Measurements from ENCODE around the gene GPR32.

Gene GPR32

GRCh38 chr19:50785329-50785728 is 15.1 kb downstream of the GPR32 start:
- no peak for DNase-seq
- Histone ChIP-seq H3K23ac (ENCODE audit: low read length) (no peak overlapping the region), H4K12ac (ENCODE audit: low read depth, low read length) (no peak overlapping the region), H2BK12ac (ENCODE audit: low read length) (no peak overlapping the region), H3K14ac (ENCODE audit: low read length) (no peak overlapping the region), H3K4me1 (ENCODE audit: control insufficient read depth in 1 of 2, insufficient read depth in 2 of 2, low read length in 2 of 2) (peaks cover 8 to 14% of the 10 kb centered on the region in 2 experiments), H3K4me2 (ENCODE audit: low read length) (no peak overlapping the region), H3K79me1 (ENCODE audit: low read length) (peaks cover 10% of the 10 kb centered on the region), H3K9ac (ENCODE audit: low read length) (no peak overlapping the region), H2AK5ac (ENCODE audit: low read length) (no peak overlapping the region), H3K36me3 (ENCODE audit: control insufficient read depth in 1 of 2, insufficient read depth in 2 of 2, low read length in 2 of 2) (no peaks in the 10 kb centered on the region), H3K27me3 (ENCODE audit: insufficient read depth, low read length) (no peaks in the 10 kb centered on the region), H3K9me3 (ENCODE audit: insufficient read depth, low read depth, low read length) (no peaks in the 10 kb centered on the region), H2AFZ (ENCODE audit: insufficient read depth, low read length, poor library complexity) (no peak overlapping the region), H4K8ac (ENCODE audit: low read depth, low read length) (no peak overlapping the region), H3K4me3 (ENCODE audit: low read depth, low read length) (no peak overlapping the region), H4K91ac (ENCODE audit: low read depth, low read length) (no peak overlapping the region), H2BK5ac (ENCODE audit: low read depth, low read length, poor library complexity) (no peak overlapping the region), H3K18ac (ENCODE audit: low read length) (no peak overlapping the region), H3K79me2 (ENCODE audit: control insufficient read depth, insufficient read depth, low read length, poor library complexity) (no peaks in the 10 kb centered on the region), H3K4ac (ENCODE audit: low read depth, low read length) (no peak overlapping the region), H2BK120ac (ENCODE audit: insufficient read depth, low read length, poor library complexity) (no peak overlapping the region), H3K27ac (ENCODE audit: low read depth, low read length) (no peak overlapping the region)
- WGBS (ENCODE audit: extremely low coverage, insufficient coverage, insufficient read length) = no CpG with 5 or more reads among the region's 12 CpGs

DNA sequence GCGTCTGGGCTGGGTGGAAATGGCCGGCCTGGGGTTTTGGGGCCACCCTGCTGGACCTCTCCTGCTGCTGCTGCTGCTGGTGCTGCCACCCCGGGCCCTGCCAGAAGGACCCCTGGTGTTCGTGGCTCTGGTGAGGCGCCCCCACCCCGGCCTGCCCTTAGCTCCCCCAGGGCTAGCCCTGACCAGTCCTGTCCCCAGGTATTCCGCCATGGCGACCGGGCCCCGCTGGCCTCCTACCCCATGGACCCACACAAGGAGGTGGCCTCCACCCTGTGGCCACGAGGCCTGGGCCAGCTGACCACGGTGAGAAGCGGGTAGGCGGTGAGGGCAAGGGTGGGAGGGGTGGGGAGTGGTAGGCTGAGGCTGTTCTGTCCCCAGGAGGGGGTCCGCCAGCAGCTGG is 20.1 kb downstream of the GPR32 start, which contains the start of gene ACP4:
Gene ACP4 (plus strand): TSS at position 20 of the 400 bp plus-strand sequence. CDS start 0 bp downstream, at position 20.
- Histone ChIP-seq H3K4ac (ENCODE audit: low read depth, low read length) (no peak within 1 kb of the TSS), H4K91ac (ENCODE audit: low read depth, low read length) (no peak within 1 kb of the TSS), H4K8ac (ENCODE audit: low read depth, low read length) (no peak within 1 kb of the TSS), H3K79me1 (ENCODE audit: low read length) (no peaks in the 10 kb centered on the region), H3K4me2 (ENCODE audit: low read length) (no peak within 1 kb of the TSS), H3K18ac (ENCODE audit: low read length) (no peak within 1 kb of the TSS), H3K27me3 (ENCODE audit: insufficient read depth, low read length) (no peaks in the 10 kb centered on the region), H2AK5ac (ENCODE audit: low read length) (no peak within 1 kb of the TSS), H3K27ac (ENCODE audit: low read depth, low read length) (no peak within 1 kb of the TSS), H3K36me3 (ENCODE audit: control insufficient read depth in 1 of 2, insufficient read depth in 2 of 2, low read length in 2 of 2) (peaks cover 0 to 2% of the 10 kb centered on the region in 2 experiments), H2AFZ (ENCODE audit: insufficient read depth, low read length, poor library complexity) (no peak within 1 kb of the TSS), H3K9me3 (ENCODE audit: insufficient read depth, low read depth, low read length) (no peaks in the 10 kb centered on the region), H3K4me1 (ENCODE audit: control insufficient read depth in 1 of 2, insufficient read depth in 2 of 2, low read length in 2 of 2) (no peaks in the 10 kb centered on the region), H2BK5ac (ENCODE audit: low read depth, low read length, poor library complexity) (no peak within 1 kb of the TSS), H2BK120ac (ENCODE audit: insufficient read depth, low read length, poor library complexity) (no peak within 1 kb of the TSS), H3K23ac (ENCODE audit: low read length) (no peak within 1 kb of the TSS), H3K9ac (ENCODE audit: low read length) (no peak within 1 kb of the TSS), H2BK12ac (ENCODE audit: low read length) (no peak within 1 kb of the TSS), H4K12ac (ENCODE audit: low read depth, low read length) (no peak within 1 kb of the TSS), H3K79me2 (ENCODE audit: control insufficient read depth, insufficient read depth, low read length, poor library complexity) (no peaks in the 10 kb centered on the region), H3K14ac (ENCODE audit: low read length) (no peak within 1 kb of the TSS), H3K4me3 (ENCODE audit: low read depth, low read length) (no peak within 1 kb of the TSS)
- no CpG with 5 or more reads among the region's 15 CpGs for WGBS (ENCODE audit: extremely low coverage, insufficient coverage, insufficient read length)
- DNase-seq = no peak

GRCh38 chr19:50790922-50791467 is 20.7 kb downstream of the GPR32 start:
- H2BK12ac ChIP-seq (ENCODE audit: low read length) = no peak overlapping the region
- DNase-seq = no peak
- no peak overlapping the region for H3K9ac ChIP-seq (ENCODE audit: low read length)
- no peak overlapping the region for H2BK120ac ChIP-seq (ENCODE audit: insufficient read depth, low read length, poor library complexity)
- H3K79me2 ChIP-seq (ENCODE audit: control insufficient read depth, insufficient read depth, low read length, poor library complexity) = no peaks in the 10 kb centered on the region
- H3K79me1 ChIP-seq (ENCODE audit: low read length) = no peaks in the 10 kb centered on the region
- WGBS (ENCODE audit: extremely low coverage, insufficient coverage, insufficient read length) = no CpG with 5 or more reads among the region's 6 CpGs
- H3K9me3 ChIP-seq (ENCODE audit: insufficient read depth, low read depth, low read length) = no peaks in the 10 kb centered on the region
- H3K23ac ChIP-seq (ENCODE audit: low read length) = no peak overlapping the region
- H3K27me3 ChIP-seq (ENCODE audit: insufficient read depth, low read length) = no peaks in the 10 kb centered on the region
- no peak overlapping the region for H4K12ac ChIP-seq (ENCODE audit: low read depth, low read length)
- H3K4me1 ChIP-seq (ENCODE audit: control insufficient read depth in 1 of 2, insufficient read depth in 2 of 2, low read length in 2 of 2) = no peaks in the 10 kb centered on the region
- H3K4me2 ChIP-seq (ENCODE audit: low read length) = no peak overlapping the region
- H3K27ac ChIP-seq (ENCODE audit: low read depth, low read length) = no peak overlapping the region
- H3K18ac ChIP-seq (ENCODE audit: low read length) = no peak overlapping the region
- H3K14ac ChIP-seq (ENCODE audit: low read length) = no peak overlapping the region
- no peak overlapping the region for H2AK5ac ChIP-seq (ENCODE audit: low read length)
- H3K4me3 ChIP-seq (ENCODE audit: low read depth, low read length) = no peak overlapping the region
- H4K91ac ChIP-seq (ENCODE audit: low read depth, low read length) = no peak overlapping the region
- peaks cover 4 to 5% of the 10 kb centered on the region in 2 experiments for H3K36me3 ChIP-seq (ENCODE audit: control insufficient read depth in 1 of 2, insufficient read depth in 2 of 2, low read length in 2 of 2)
- H2AFZ ChIP-seq (ENCODE audit: insufficient read depth, low read length, poor library complexity) = no peak overlapping the region
- no peak overlapping the region for H3K4ac ChIP-seq (ENCODE audit: low read depth, low read length)
- H2BK5ac ChIP-seq (ENCODE audit: low read depth, low read length, poor library complexity) = no peak overlapping the region
- H4K8ac ChIP-seq (ENCODE audit: low read depth, low read length) = no peak overlapping the region

DNA sequence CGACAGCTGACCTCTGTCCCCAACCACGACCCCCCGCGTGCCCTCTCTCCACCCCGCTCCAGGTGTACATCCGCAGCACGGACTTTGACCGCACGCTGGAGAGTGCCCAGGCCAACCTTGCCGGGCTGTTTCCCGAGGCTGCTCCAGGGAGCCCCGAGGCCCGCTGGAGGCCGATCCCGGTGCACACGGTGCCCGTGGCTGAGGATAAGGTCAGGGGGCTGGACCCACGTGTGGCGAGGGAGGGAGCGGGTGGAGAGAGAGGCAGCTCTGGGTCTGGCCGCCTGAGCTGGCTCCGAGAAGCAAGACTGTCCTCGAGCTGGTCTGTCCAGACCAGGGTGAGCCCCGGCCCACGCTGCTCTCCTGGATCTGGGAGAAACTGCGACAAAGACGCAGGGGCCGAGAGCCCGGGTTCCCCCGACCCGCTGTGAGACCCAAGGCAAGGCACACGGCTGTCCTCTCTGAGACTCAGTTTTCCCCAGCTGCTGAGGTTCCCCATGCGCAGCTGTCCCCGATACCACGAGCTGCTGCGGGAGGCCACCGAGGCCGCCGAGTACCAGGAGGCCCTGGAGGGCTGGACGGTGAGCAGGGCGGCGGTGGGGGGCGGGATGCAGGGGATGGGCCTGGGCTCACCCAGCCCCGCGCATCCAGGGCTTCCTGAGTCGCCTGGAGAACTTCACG is 21.5 kb downstream of the GPR32 start:
- no peaks in the 10 kb centered on the region for H3K79me1 ChIP-seq (ENCODE audit: low read length)
- H2BK5ac ChIP-seq (ENCODE audit: low read depth, low read length, poor library complexity) = no peak overlapping the region
- H3K79me2 ChIP-seq (ENCODE audit: control insufficient read depth, insufficient read depth, low read length, poor library complexity) = no peaks in the 10 kb centered on the region
- no peak overlapping the region for H3K4me2 ChIP-seq (ENCODE audit: low read length)
- H3K4me3 ChIP-seq (ENCODE audit: low read depth, low read length) = no peak overlapping the region
- H3K14ac ChIP-seq (ENCODE audit: low read length) = no peak overlapping the region
- H3K27ac ChIP-seq (ENCODE audit: low read depth, low read length) = no peak overlapping the region
- H3K36me3 ChIP-seq (ENCODE audit: control insufficient read depth in 1 of 2, insufficient read depth in 2 of 2, low read length in 2 of 2) = peaks cover 11% of the 10 kb centered on the region in 2 experiments
- no peak overlapping the region for H3K9ac ChIP-seq (ENCODE audit: low read length)
- H3K23ac ChIP-seq (ENCODE audit: low read length) = no peak overlapping the region
- no peak overlapping the region for H2AFZ ChIP-seq (ENCODE audit: insufficient read depth, low read length, poor library complexity)
- H3K27me3 ChIP-seq (ENCODE audit: insufficient read depth, low read length) = no peaks in the 10 kb centered on the region
- no peak overlapping the region for H4K12ac ChIP-seq (ENCODE audit: low read depth, low read length)
- H4K91ac ChIP-seq (ENCODE audit: low read depth, low read length) = no peak overlapping the region
- H2BK120ac ChIP-seq (ENCODE audit: insufficient read depth, low read length, poor library complexity) = no peak overlapping the region
- H3K4me1 ChIP-seq (ENCODE audit: control insufficient read depth in 1 of 2, insufficient read depth in 2 of 2, low read length in 2 of 2) = no peaks in the 10 kb centered on the region
- no peaks in the 10 kb centered on the region for H3K9me3 ChIP-seq (ENCODE audit: insufficient read depth, low read depth, low read length)
- H3K18ac ChIP-seq (ENCODE audit: low read length) = no peak overlapping the region
- H4K8ac ChIP-seq (ENCODE audit: low read depth, low read length) = no peak overlapping the region
- H2BK12ac ChIP-seq (ENCODE audit: low read length) = no peak overlapping the region
- no CpG with 5 or more reads among the region's 47 CpGs for WGBS (ENCODE audit: extremely low coverage, insufficient coverage, insufficient read length)
- no peak for DNase-seq
- no peak overlapping the region for H2AK5ac ChIP-seq (ENCODE audit: low read length)
- no peak overlapping the region for H3K4ac ChIP-seq (ENCODE audit: low read depth, low read length)

Measured in trophoblast cell (in vitro differentiated cells and primary cell).